Measurements from ENCODE around the gene ZNF708. TPM values are rescaled to one million over a fixed set of nuclear protein-coding genes. Genes with fewer than 3 reads are reported as not detected.

Gene ZNF708
- 0.79 to 1.3 TPM (median 0.85 TPM) in 5 replicates for total RNA-seq (2022; extraction: Qiagen RNA extraction)

DNA sequence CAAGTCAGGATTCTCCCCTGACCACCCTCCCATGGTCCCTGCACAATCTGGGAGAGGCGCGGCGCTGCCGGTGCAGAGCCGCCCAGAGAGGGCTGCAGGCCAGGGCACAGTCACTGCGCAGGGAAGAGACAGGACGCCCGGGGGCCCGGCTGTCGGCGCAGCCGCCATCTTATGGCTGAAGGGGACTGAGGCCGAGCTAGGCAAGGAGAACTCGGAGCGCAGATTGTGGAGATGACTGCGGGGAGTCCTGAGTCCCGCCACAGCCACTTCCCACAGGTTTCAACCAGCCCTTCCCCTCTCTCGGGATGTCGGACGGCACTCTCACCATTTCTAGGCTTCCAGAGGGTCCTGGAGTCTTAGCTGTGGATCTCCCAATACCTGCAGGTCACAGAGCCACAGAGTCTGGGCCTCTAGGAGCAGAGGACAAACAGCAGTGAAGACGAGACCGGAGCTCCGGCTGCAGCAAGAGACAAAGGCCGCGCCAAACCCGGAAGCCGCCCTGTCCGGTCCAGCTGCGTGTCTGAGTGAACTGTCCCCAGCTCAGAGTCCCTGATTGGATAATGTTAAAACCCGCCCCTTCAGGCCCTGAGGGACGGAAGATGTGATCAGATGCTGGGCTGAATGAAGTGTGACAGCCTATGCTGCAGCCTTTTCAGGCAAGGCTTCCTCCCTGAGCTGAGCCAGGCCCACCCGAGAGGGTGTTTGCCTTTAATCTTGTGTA, at the start of gene ZNF708:
ZNF708 (minus strand) TSS at position 526 of the 721 bp plus-strand sequence; CDS start at position 328, 198 bp downstream.

DNA sequence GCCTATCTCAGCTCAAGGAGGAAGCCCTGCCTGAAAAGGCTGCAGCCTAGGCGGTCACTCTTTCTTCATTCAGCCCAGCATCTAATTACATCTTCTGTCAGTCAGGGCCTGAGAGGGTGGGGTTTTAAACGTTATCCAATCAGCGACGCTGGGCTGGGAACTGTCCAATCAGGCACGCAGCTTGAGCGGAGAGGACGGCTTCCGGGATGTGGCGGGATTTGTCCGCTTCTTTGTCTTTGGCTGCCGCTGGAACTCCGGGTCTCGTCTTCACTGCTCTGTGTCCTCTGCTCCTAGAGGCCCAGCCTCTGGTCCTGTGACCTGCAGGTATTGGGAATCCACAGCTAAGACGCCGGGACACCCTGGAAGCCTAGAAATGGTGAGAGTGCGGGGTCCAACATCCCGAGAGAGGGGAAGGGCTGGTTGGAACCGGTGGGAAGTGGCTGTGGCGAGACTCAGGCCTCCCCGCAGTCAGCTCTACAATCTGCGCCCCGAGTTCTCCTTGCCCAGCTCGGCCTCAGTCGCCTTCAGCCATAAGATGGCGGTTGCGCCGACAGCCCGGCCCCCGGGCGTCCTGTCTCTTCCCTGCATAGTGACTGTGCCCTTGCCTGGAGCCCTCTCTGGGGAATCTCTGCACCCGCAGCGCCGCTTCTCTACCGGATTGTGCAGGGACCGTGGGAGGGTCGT, 29.7 kb upstream of the ZNF708 start, which contains the start of gene ZNF738:
ZNF738 (plus strand) TSS at position 233 of the 684 bp plus-strand sequence; CDS start at position 374, 141 bp downstream.

Other genes with a start within 250 kb of the ZNF708 start
- 2.2 to 3.2 TPM (median 2.8 TPM) in 5 replicates for gene ZNF714, start 247.2 kb downstream of the ZNF708 start, total RNA-seq (2022; extraction: Qiagen RNA extraction)
- gene ZNF431, start 187.4 kb downstream of the ZNF708 start, total RNA-seq (2022; extraction: Qiagen RNA extraction) = 2.4 to 3.4 TPM (median 3.0 TPM) in 5 replicates
- 0.63 to 1.4 TPM (median 0.74 TPM) in 5 replicates for gene ZNF738, start 29.6 kb upstream of the ZNF708 start, total RNA-seq (2022; extraction: Qiagen RNA extraction)
- gene ZNF493, start 67.7 kb upstream of the ZNF708 start, total RNA-seq (2022; extraction: Qiagen RNA extraction) = 0.01 to 0.16 TPM (median 0.10 TPM) in 4 of 5 replicates, not detected in the other
- not detected in 5 replicates for gene ZNF429, start 176.2 kb upstream of the ZNF708 start, total RNA-seq (2022; extraction: Qiagen RNA extraction)